Measurements from ENCODE around the gene EIF4A2.

DNA sequence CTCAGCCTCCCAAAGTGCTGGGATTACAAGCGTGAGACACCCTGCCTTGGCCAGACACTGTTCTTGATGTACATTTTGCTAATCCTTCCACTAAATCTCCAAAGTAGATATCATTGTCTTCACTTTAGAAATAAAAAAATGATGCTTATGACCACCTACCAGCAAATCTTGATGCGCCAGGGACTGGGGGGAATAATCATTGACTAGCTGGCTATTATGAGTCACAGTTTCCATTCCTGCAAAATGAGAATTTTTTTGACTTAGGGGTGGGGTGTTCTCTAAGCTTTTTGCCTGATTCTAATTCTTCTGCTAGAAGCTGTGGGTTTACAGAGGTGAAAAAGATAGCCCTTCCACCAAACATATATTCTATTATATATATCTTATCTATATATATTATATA, 40.0 kb downstream of the EIF4A2 start:
- TF ChIP-seq CTCF (IDR thresholded peaks at IDR 0.05) (no peak), POLR2A (IDR thresholded peaks at IDR 0.05) (no peak)
